NCI-H146 treated with DMSO at 0.1 percent for 48 hours (cell line): Measurements from ENCODE around the gene HLA-DPA1.
"Not testable (repeated sequence)": the region's sequence is repeated elsewhere in the genome, so short reads cannot be mapped to it uniquely, and the experiment has no call there.

Experiments
- DNase-seq: peaks from one replicate; lab custom pipeline; 2025; ENCODE audit not compliant: unreplicated experiment; lab: John Stamatoyannopoulos, UW

HLA-DPA1 gene

GRCh38 chr6:33073431-33073871 lies at the start of gene HLA-DPA1:
HLA-DPA1 (minus strand) TSS chr6:33073649.
- no peak for DNase-seq

- DNase-seq = no peak
Observed at GRCh38 chr6:33123181-33123580, 49.7 kb upstream of the HLA-DPA1 start.

- DNase-seq = no peak
Observed at GRCh38 chr6:33120001-33120400, 46.6 kb upstream of the HLA-DPA1 start.

GRCh38 chr6:33118525-33119123 lies 45.2 kb upstream of the HLA-DPA1 start:
- peak; percentile 34 for DNase-seq

GRCh38 chr6:33117811-33118277 lies 44.4 kb upstream of the HLA-DPA1 start:
- DNase-seq = no peak

GRCh38 chr6:33116841-33117711 lies 43.6 kb upstream of the HLA-DPA1 start:
- no peak for DNase-seq

GRCh38 chr6:33116417-33116816 lies 43.0 kb upstream of the HLA-DPA1 start:
- DNase-seq = no peak

GRCh38 chr6:33114406-33114805 lies 41.0 kb upstream of the HLA-DPA1 start:
- DNase-seq = no peak

GRCh38 chr6:33113755-33114154 lies 40.3 kb upstream of the HLA-DPA1 start:
- DNase-seq = no peak

- DNase-seq = no peak
Observed at GRCh38 chr6:33112148-33112547, 38.7 kb upstream of the HLA-DPA1 start.

- no peak for DNase-seq
Observed at GRCh38 chr6:33108307-33108706, 34.9 kb upstream of the HLA-DPA1 start.

GRCh38 chr6:33107641-33108040 lies 34.2 kb upstream of the HLA-DPA1 start:
- DNase-seq = no peak

- DNase-seq = no peak
Observed at GRCh38 chr6:33105916-33106871, 32.7 kb upstream of the HLA-DPA1 start.

GRCh38 chr6:33105386-33105785 lies 31.9 kb upstream of the HLA-DPA1 start:
- DNase-seq = no peak

GRCh38 chr6:33104887-33105286 lies 31.4 kb upstream of the HLA-DPA1 start:
- DNase-seq = no peak

GRCh38 chr6:33103776-33104175 lies 30.3 kb upstream of the HLA-DPA1 start:
- DNase-seq = no peak

GRCh38 chr6:33101121-33101737 lies 27.8 kb upstream of the HLA-DPA1 start:
- DNase-seq = not testable (repeated sequence)

GRCh38 chr6:33095681-33096080 lies 22.2 kb upstream of the HLA-DPA1 start:
- no peak for DNase-seq

- no peak for DNase-seq
Observed at GRCh38 chr6:33093855-33094254, 20.4 kb upstream of the HLA-DPA1 start.

GRCh38 chr6:33092385-33092784 lies 18.9 kb upstream of the HLA-DPA1 start:
- DNase-seq = no peak

- DNase-seq = no peak
Observed at GRCh38 chr6:33091957-33092356, 18.5 kb upstream of the HLA-DPA1 start.
